Loucy (cell line): ENCODE data around the gene DBT.

ENCODE experiments used
- CTCF ChIP-seq: fragments of 200-600 bp; sonication (generic); conservative IDR thresholded peaks from 2 replicates; pipeline ENCODE4 v1.5.1; 2014; ENCODE audit warnings: mild to moderate bottlenecking, antibody characterized with exemption, low read length
- EZH2phosphoT487 ChIP-seq: fragments of 200-600 bp; IDR thresholded peaks from 2 replicates; pipeline ENCODE4 v1.6.1; 2018; ENCODE audit warnings: antibody characterized with exemption, mild to moderate bottlenecking, moderate library complexity, borderline replicate concordance

DNA sequence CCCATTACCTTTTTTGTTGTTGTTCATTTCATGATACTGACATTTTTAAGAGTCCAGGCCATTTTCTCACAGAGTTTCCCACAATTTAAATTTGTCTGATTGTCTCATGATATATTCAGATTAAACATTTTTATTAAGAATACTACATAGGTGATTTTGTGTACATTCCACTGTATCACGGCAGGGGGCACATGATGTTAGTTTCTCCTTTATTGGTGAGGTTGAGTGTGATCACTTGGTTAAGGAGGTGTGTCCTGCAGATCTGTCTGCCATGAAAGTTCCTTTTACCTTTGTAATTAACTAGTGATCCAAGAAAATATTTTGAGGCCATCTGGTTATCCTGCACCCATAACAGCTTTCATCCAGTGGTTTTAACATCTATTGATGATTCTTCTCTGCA, 28.2 kb upstream of the DBT start:
- TF ChIP-seq EZH2phosphoT487 (no peak), CTCF (no peak)
